ENCODE measurements around the gene SUGCT.

Gene SUGCT

GRCh38 chr7:40757109-40757508 is 622.3 kb downstream of the SUGCT start:
- no peak for DNase-seq

- DNase-seq = no peak
Observed at GRCh38 chr7:40758590-40758989, 623.8 kb downstream of the SUGCT start.

GRCh38 chr7:40760293-40760964 is 625.6 kb downstream of the SUGCT start:
- no peak for DNase-seq

- no peak for DNase-seq
Observed at GRCh38 chr7:40760987-40761386, 626.2 kb downstream of the SUGCT start.

- no peak for DNase-seq
Observed at GRCh38 chr7:40761762-40762560, 627.2 kb downstream of the SUGCT start.

GRCh38 chr7:40763319-40764287 is 628.8 kb downstream of the SUGCT start:
- DNase-seq = no peak

GRCh38 chr7:40765639-40766038 is 630.8 kb downstream of the SUGCT start:
- DNase-seq = no peak

GRCh38 chr7:40772096-40772495 is 637.3 kb downstream of the SUGCT start:
- DNase-seq = no peak

GRCh38 chr7:40773656-40774055 is 638.9 kb downstream of the SUGCT start:
- DNase-seq = no peak

GRCh38 chr7:40775877-40776276 is 641.1 kb downstream of the SUGCT start:
- no peak for DNase-seq

GRCh38 chr7:40777730-40778312 is 643.0 kb downstream of the SUGCT start:
- no peak for DNase-seq

- no peak for DNase-seq
Observed at GRCh38 chr7:40780460-40780859, 645.7 kb downstream of the SUGCT start.

- no peak for DNase-seq
Observed at GRCh38 chr7:40782836-40783235, 648.0 kb downstream of the SUGCT start.

GRCh38 chr7:40784176-40784575 is 649.4 kb downstream of the SUGCT start:
- no peak for DNase-seq

GRCh38 chr7:40786909-40787308 is 652.1 kb downstream of the SUGCT start:
- DNase-seq = no peak

GRCh38 chr7:40793132-40793531 is 658.3 kb downstream of the SUGCT start:
- DNase-seq = no peak

- DNase-seq = no peak
Observed at GRCh38 chr7:40795607-40796006, 660.8 kb downstream of the SUGCT start.

GRCh38 chr7:40796723-40797122 is 661.9 kb downstream of the SUGCT start:
- no peak for DNase-seq

- no peak for DNase-seq
Observed at GRCh38 chr7:40798613-40799012, 663.8 kb downstream of the SUGCT start.

GRCh38 chr7:40799493-40800403 is 664.9 kb downstream of the SUGCT start:
- DNase-seq = no peak

GRCh38 chr7:40800771-40801170 is 666.0 kb downstream of the SUGCT start:
- DNase-seq = no peak

GRCh38 chr7:40802497-40802896 is 667.7 kb downstream of the SUGCT start:
- no peak for DNase-seq
